Sigmoid colon (tissue), 7 donors: Measurements from ENCODE around the gene HRH1. TPM values are rescaled to one million over a fixed set of nuclear protein-coding genes. Genes with fewer than 3 reads are reported as not detected.
"Not testable (repeated sequence)": the region's sequence is repeated elsewhere in the genome, so short reads cannot be mapped to it uniquely, and the experiment has no call there.

Experiments
- DNase-seq: peaks from one replicate; pipeline ENCODE4 v3.0.0-alpha.2; 2019
- H3K27ac ChIP-seq, 4 donors: fragments of 200-600 bp; sonication (generic); one replicate each; pipeline ENCODE4 v1.5.1; 2016 to 2019; ENCODE audit warnings: mild to moderate bottlenecking in 1 of 4
- H3K27me3 ChIP-seq, 3 donors: fragments of 200-600 bp; sonication (generic); one replicate each; pipeline ENCODE4 v1.5.1; 2019; ENCODE audit warnings: mild to moderate bottlenecking in 1 of 3
- H3K36me3 ChIP-seq, 4 donors: fragments of 200-600 bp; sonication (generic); one replicate each; pipeline ENCODE4 v1.5.1; 2016 to 2019
- H3K4me1 ChIP-seq, 4 donors: fragments of 200-600 bp; sonication (generic); one replicate each; pipeline ENCODE4 v1.5.1; 2017 to 2019
- H3K4me3 ChIP-seq, 4 donors: fragments of 200-600 bp; sonication (generic); one replicate each; pipeline ENCODE4 v1.5.1; 2017 to 2019; ENCODE audit warnings: mild to moderate bottlenecking in 2 of 4, moderate library complexity in 1 of 4
- H3K9me3 ChIP-seq, 4 donors: fragments of 200-600 bp in 3 of 4; sonication (generic) in 3 of 4; one replicate each; pipeline versions ENCODE4 v1.5.1 to v1.6.1; 2013 to 2019
- CTCF ChIP-seq, 4 experiments: fragments of 450-650 bp in 3 of 4; fragments of 200-600 bp in 1 of 4; IDR thresholded peaks; one replicate each; pipeline ENCODE4 v1.5.1; 2016 to 2019; ENCODE audit warnings: antibody characterized with exemption in 4 of 4, mild to moderate bottlenecking in 3 of 4, moderate library complexity in 2 of 4
- EP300 ChIP-seq, 4 donors: sonication (generic); formaldehyde crosslinking; IDR thresholded peaks; one replicate each; pipeline ENCODE4 v1.6.1; 2017; ENCODE audit warnings: antibody characterized with exemption in 4 of 4
- POLR2A ChIP-seq, 2 donors: fragments of 450-650 bp; IDR thresholded peaks; one replicate each; pipeline ENCODE4 v1.6.1; 2016; ENCODE audit warnings: antibody characterized with exemption in 2 of 2, mild to moderate bottlenecking in 2 of 2, moderate library complexity in 2 of 2
- POLR2AphosphoS5 ChIP-seq, 4 donors: sonication (generic); formaldehyde crosslinking; IDR thresholded peaks; one replicate each; pipeline ENCODE4 v1.6.1; 2017; ENCODE audit warnings: antibody characterized with exemption in 4 of 4
- WGBS, 2 donors: extraction: QIAGEN DNeasy Blood & Tissue Kit; methylation state at CpG; one replicate each; pipeline ENCODE4 v1.1.7; 2013; 5-methylcytosine and 5-hydroxymethylcytosine counted together
- intact Hi-C: fragments of 100-400 bp; cut with DNase I; formaldehyde crosslinking; loops from one replicate; pipeline ENCODE4 v1.15.1; 2023
- polyA plus RNA-seq, 3 donors: library from polyadenylated mRNA; stranded (reverse); fragments of 200-250 nt; gene quantifications; one replicate each; pipeline ENCODE4 v1.2.3, GENCODE V29; 2013
- total RNA-seq, 4 donors: library from RNA; depleted of rRNA; stranded (reverse); fragments of >200 nt; gene quantifications; one replicate each; pipeline ENCODE4 v1.1.0, GENCODE V29; 2016
- donor health status: healthy with polysubstance abuse.
- donor health status: Bipolar disorder and iron deficiency.
- donor health status: healthy.

HRH1 gene
- total RNA-seq (10 to 100 TPM in 1 of 4 donors, 1 to 10 TPM in 3; 3.9 to 57.3 (median 4.6) TPM), polyA plus RNA-seq (1 to 10 TPM; 1.8 to 8.3 (median 2.8) TPM)

GRCh38 chr3:11154036-11154952 is at the start of gene HRH1:
TSS of gene HRH1 (plus strand) at chr3:11154493. CDS start at chr3:11259038, 104,545 bp downstream.
- intact Hi-C loops: loop anchor here (5.0 kb wide), 1 partner anchor 92 kb away; no protein-coding TSS in a partner anchor
- peaks cover 0 to 45% (median 29%) of the 10 kb centered on the region in 4 donors for H3K4me1 ChIP-seq
- no peak for TF ChIP-seq POLR2A (IDR thresholded peaks at IDR 0.05)
- TF ChIP-seq EP300 (IDR thresholded peaks at IDR 0.05): no peak
- no peak for TF ChIP-seq POLR2AphosphoS5 (IDR thresholded peaks at IDR 0.05)
- TF ChIP-seq CTCF (IDR thresholded peaks at IDR 0.05): no peak
- no peaks in the 10 kb centered on the region for H3K9me3 ChIP-seq
- H3K36me3 ChIP-seq: no peaks in the 10 kb centered on the region
- H3K27me3 ChIP-seq: no peaks in the 10 kb centered on the region
- peak within 1 kb of the TSS; percentile 38 to 73 (median 62) for H3K4me3 ChIP-seq
- no peak for DNase-seq
- 1% methylated on average over 98 of the region's 98 CpGs for WGBS, 2 donors
- peak within 1 kb of the TSS; percentile 64 to 79 (median 74) for H3K27ac ChIP-seq

GRCh38 chr3:11113316-11113715 is 41.0 kb upstream of the HRH1 start:
- H3K36me3 ChIP-seq: not testable (repeated sequence)
- WGBS, 2 donors: 77 to 93% methylated on average over 2 of the region's 2 CpGs

GRCh38 chr3:11115548-11115947 is 38.7 kb upstream of the HRH1 start:
- WGBS, 2 donors: 79 to 89% methylated on average over 3 of the region's 3 CpGs
- intact Hi-C loops: no loop called here
- Histone ChIP-seq H3K27me3 (no peaks in the 10 kb centered on the region), H3K36me3 (no peaks in the 10 kb centered on the region), H3K4me1 (peaks cover 0 to 8% (median 0%) of the 10 kb centered on the region in 4 donors), H3K27ac (no peak overlapping the region), H3K9me3 (peaks cover 0 to 2% (median 0%) of the 10 kb centered on the region in 4 donors), H3K4me3 (no peak overlapping the region)
- no peak for DNase-seq
- TF ChIP-seq POLR2AphosphoS5 (IDR thresholded peaks at IDR 0.05) (no peak), CTCF (IDR thresholded peaks at IDR 0.05) (no peak), POLR2A (IDR thresholded peaks at IDR 0.05) (no peak), EP300 (IDR thresholded peaks at IDR 0.05) (no peak)

More at GRCh38 chr3:11113316-11113715, 41.0 kb upstream of the HRH1 start:
- H3K27me3 ChIP-seq, H3K27ac ChIP-seq, H3K9me3 ChIP-seq, H3K4me1 ChIP-seq, DNase-seq, intact Hi-C loops, H3K4me3 ChIP-seq: not testable (repeated sequence)

- TF ChIP-seq POLR2AphosphoS5 (IDR thresholded peaks at IDR 0.05): no peak
- TF ChIP-seq EP300 (IDR thresholded peaks at IDR 0.05): no peak
- no peak for TF ChIP-seq POLR2A (IDR thresholded peaks at IDR 0.05)
- no peak for TF ChIP-seq CTCF (IDR thresholded peaks at IDR 0.05)
- no peak for DNase-seq
- Histone ChIP-seq H3K4me3 (no peak overlapping the region), H3K4me1 (peaks cover 0 to 8% (median 0%) of the 10 kb centered on the region in 4 donors), H3K27ac (no peak overlapping the region), H3K9me3 (peaks cover 0 to 2% (median 0%) of the 10 kb centered on the region in 4 donors), H3K36me3 (no peaks in the 10 kb centered on the region), H3K27me3 (no peaks in the 10 kb centered on the region)
- 90 to 91% methylated on average over 8 of the region's 8 CpGs for WGBS, 2 donors
- intact Hi-C loops: no loop called here
Measured at GRCh38 chr3:11116336-11117059, 37.8 kb upstream of the HRH1 start.

- H3K4me3 ChIP-seq: no peak overlapping the region
- no peak overlapping the region for H3K27ac ChIP-seq
- no peak for DNase-seq
- H3K4me1 ChIP-seq: peaks cover 0 to 8% (median 0%) of the 10 kb centered on the region in 4 donors
- peaks cover 0 to 2% (median 0%) of the 10 kb centered on the region in 4 donors for H3K9me3 ChIP-seq
- TF ChIP-seq EP300 (IDR thresholded peaks at IDR 0.05) (no peak), POLR2AphosphoS5 (IDR thresholded peaks at IDR 0.05) (no peak), CTCF (IDR thresholded peaks at IDR 0.05) (no peak)
- WGBS, 2 donors: 89 to 90% methylated on average over 10 of the region's 10 CpGs
- intact Hi-C loops: no loop called here
- no peaks in the 10 kb centered on the region for H3K36me3 ChIP-seq
- H3K27me3 ChIP-seq: no peaks in the 10 kb centered on the region
Measured at GRCh38 chr3:11117591-11117990, 36.7 kb upstream of the HRH1 start.
